Uterus (tissue), 4 donors: ENCODE data around the gene GRIP1. TPM values are rescaled to one million over a fixed set of nuclear protein-coding genes. Genes with fewer than 3 reads are reported as not detected.
"Not testable (repeated sequence)": the region's sequence is repeated elsewhere in the genome, so short reads cannot be mapped to it uniquely, and the experiment has no call there.

Experiments
- DNase-seq, 2 donors: peaks; one replicate each; pipeline ENCODE4 v3.0.0-alpha.2; 2019 to 2020
- H3K27ac ChIP-seq, 2 donors: fragments of 200-600 bp; sonication (generic); 1 replicate in 1 of 2; 2 replicates in 1 of 2; pipeline ENCODE4 v1.5.1; 2016 to 2018
- H3K27me3 ChIP-seq, 2 donors: fragments of 200-600 bp; sonication (generic); one replicate each; pipeline ENCODE4 v1.5.1; 2018 to 2019; ENCODE audit warnings: control low read depth in 1 of 2
- H3K36me3 ChIP-seq, 2 donors: fragments of 200-600 bp; sonication (generic); one replicate each; pipeline ENCODE4 v1.5.1; 2019; ENCODE audit warnings: control low read depth in 1 of 2
- H3K4me1 ChIP-seq, 2 donors: fragments of 200-600 bp; sonication (generic); one replicate each; pipeline ENCODE4 v1.5.1; 2018 to 2019; ENCODE audit warnings: control low read depth in 1 of 2
- H3K4me3 ChIP-seq, 2 donors: fragments of 200-600 bp; sonication (generic); 1 replicate in 1 of 2; 2 replicates in 1 of 2; pipeline ENCODE4 v1.5.1; 2018 to 2019; ENCODE audit warnings: mild to moderate bottlenecking in 1 of 2
- H3K9me3 ChIP-seq, 2 donors: fragments of 200-600 bp; sonication (generic); one replicate each; pipeline ENCODE4 v1.5.1; 2019; ENCODE audit warnings: control low read depth in 1 of 2
- POLR2A ChIP-seq, 2 donors: fragments of 450-650 bp; IDR thresholded peaks; one replicate each; pipeline ENCODE4 v1.6.1; 2016; ENCODE audit warnings: antibody characterized with exemption in 2 of 2, mild to moderate bottlenecking in 1 of 2, moderate library complexity in 1 of 2
- intact Hi-C: fragments of 100-400 bp; cut with DNase I; formaldehyde crosslinking; loops from one replicate; pipeline ENCODE4 v1.15.1; 2023; ENCODE audit warnings: low total_unique reads
- total RNA-seq, 4 donors: library from RNA; depleted of rRNA in 3 of 4; stranded (reverse); fragments of >200 nt in 3 of 4; gene quantifications; one replicate each; pipeline versions ENCODE4 v1.1.0 to v1.2.4, GENCODE V29; 2014 to 2023
- TF ChIP-seq, protein P1 (sequence below), 4 experiments: fragments of 200-600 bp in 2 of 4; fragments of 450-650 bp in 2 of 4; sonication (generic) in 2 of 4; IDR thresholded peaks; one replicate each; pipeline ENCODE4 v1.5.1; 2016 to 2019; ENCODE audit warnings: antibody characterized with exemption in 4 of 4, mild to moderate bottlenecking in 2 of 4, moderate library complexity in 1 of 4
- donor health status: DM: yes; HTN: yes; CAD: no.

The GRIP1 gene
- total RNA-seq, 4 donors from 2014 or later: 6.4 to 74.8 (median 19.2) TPM; not detected in 1

DNA sequence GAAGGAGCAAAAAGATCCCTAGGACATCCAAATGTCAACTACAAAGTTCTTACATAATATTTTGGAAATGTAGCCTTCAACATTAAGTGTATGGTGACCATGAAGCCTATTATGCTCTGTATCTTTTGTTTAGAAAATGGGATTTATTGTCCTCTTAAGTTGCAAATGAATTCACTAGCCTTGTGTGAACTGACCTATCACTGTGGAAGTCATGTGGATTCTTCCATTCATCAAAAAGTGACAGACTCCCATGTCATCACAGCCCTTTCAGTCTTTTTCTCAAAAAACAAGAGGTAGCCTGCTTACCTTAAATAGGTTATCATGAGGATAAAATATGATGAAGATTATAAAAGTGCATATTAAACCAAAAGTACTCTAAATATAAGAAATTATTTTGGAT, 179.9 kb downstream of the GRIP1 start:
- DNase-seq: no peak
- no peak for TF ChIP-seq POLR2A (IDR thresholded peaks at IDR 0.05)
- TF ChIP-seq, protein P1, sequence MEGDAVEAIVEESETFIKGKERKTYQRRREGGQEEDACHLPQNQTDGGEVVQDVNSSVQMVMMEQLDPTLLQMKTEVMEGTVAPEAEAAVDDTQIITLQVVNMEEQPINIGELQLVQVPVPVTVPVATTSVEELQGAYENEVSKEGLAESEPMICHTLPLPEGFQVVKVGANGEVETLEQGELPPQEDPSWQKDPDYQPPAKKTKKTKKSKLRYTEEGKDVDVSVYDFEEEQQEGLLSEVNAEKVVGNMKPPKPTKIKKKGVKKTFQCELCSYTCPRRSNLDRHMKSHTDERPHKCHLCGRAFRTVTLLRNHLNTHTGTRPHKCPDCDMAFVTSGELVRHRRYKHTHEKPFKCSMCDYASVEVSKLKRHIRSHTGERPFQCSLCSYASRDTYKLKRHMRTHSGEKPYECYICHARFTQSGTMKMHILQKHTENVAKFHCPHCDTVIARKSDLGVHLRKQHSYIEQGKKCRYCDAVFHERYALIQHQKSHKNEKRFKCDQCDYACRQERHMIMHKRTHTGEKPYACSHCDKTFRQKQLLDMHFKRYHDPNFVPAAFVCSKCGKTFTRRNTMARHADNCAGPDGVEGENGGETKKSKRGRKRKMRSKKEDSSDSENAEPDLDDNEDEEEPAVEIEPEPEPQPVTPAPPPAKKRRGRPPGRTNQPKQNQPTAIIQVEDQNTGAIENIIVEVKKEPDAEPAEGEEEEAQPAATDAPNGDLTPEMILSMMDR (IDR thresholded peaks at IDR 0.05): no peak
- Histone ChIP-seq H3K27me3 (no peaks in the 10 kb centered on the region), H3K36me3 (no peaks in the 10 kb centered on the region), H3K4me3 (no peak overlapping the region), H3K27ac (no peak overlapping the region), H3K4me1 (no peaks in the 10 kb centered on the region), H3K9me3 (no peaks in the 10 kb centered on the region)
- intact Hi-C loops: no loop called here

GRCh38 chr12:66498059-66498458, 180.8 kb downstream of the GRIP1 start:
- DNase-seq, H3K4me1 ChIP-seq, intact Hi-C loops, H3K9me3 ChIP-seq, H3K36me3 ChIP-seq, H3K27me3 ChIP-seq, H3K27ac ChIP-seq, H3K4me3 ChIP-seq: not testable (repeated sequence)

- Histone ChIP-seq H3K27ac (no peak overlapping the region), H3K36me3 (no peaks in the 10 kb centered on the region)
- intact Hi-C loops: no loop called here
These were observed 181.6 kb downstream of the GRIP1 start for GRCh38 chr12:66497008-66497897.

GRCh38 chr12:66496595-66496994, 182.3 kb downstream of the GRIP1 start:
- no peak overlapping the region for H3K4me3 ChIP-seq
- no peak for DNase-seq
- TF ChIP-seq, protein P1 (IDR thresholded peaks at IDR 0.05): no peak
- TF ChIP-seq POLR2A (IDR thresholded peaks at IDR 0.05): no peak
- intact Hi-C loops: no loop called here
- H3K4me1 ChIP-seq: no peaks in the 10 kb centered on the region
- no peaks in the 10 kb centered on the region for H3K27me3 ChIP-seq
- no peak overlapping the region for H3K27ac ChIP-seq
- no peaks in the 10 kb centered on the region for H3K9me3 ChIP-seq
- H3K36me3 ChIP-seq: no peaks in the 10 kb centered on the region

More at GRCh38 chr12:66497008-66497897, 181.6 kb downstream of the GRIP1 start:
- no peaks in the 10 kb centered on the region for H3K4me1 ChIP-seq
- no peak for TF ChIP-seq POLR2A (IDR thresholded peaks at IDR 0.05)
- TF ChIP-seq, protein P1 (IDR thresholded peaks at IDR 0.05): no peak
- DNase-seq: no peak
- H3K9me3 ChIP-seq: no peaks in the 10 kb centered on the region
- no peak overlapping the region for H3K4me3 ChIP-seq
- H3K27me3 ChIP-seq: no peaks in the 10 kb centered on the region

- intact Hi-C loops: no loop called here
- H3K27me3 ChIP-seq: no peaks in the 10 kb centered on the region
- H3K36me3 ChIP-seq: no peaks in the 10 kb centered on the region
- DNase-seq: no peak
- no peaks in the 10 kb centered on the region for H3K9me3 ChIP-seq
- no peaks in the 10 kb centered on the region for H3K4me1 ChIP-seq
- no peak overlapping the region for H3K4me3 ChIP-seq
- no peak overlapping the region for H3K27ac ChIP-seq
- TF ChIP-seq, protein P1 (IDR thresholded peaks at IDR 0.05): no peak
- TF ChIP-seq POLR2A (IDR thresholded peaks at IDR 0.05): no peak
These were observed 183.2 kb downstream of the GRIP1 start for GRCh38 chr12:66495709-66496108.
